GM12872 (cell line): ENCODE data around the gene DOCK8.

ENCODE experiments used
- TF ChIP-seq, protein P1 (sequence below): IDR thresholded peaks from 3 replicates; pipeline ENCODE4 v1.5.1; 2011; ENCODE audit warnings: low read depth, mild to moderate bottlenecking, low read length, moderate library complexity; ENCODE audit not compliant: insufficient read depth

Gene DOCK8

GRCh38 chr9:242461-243080, 27.9 kb downstream of the DOCK8 start:
- TF ChIP-seq, protein P1, sequence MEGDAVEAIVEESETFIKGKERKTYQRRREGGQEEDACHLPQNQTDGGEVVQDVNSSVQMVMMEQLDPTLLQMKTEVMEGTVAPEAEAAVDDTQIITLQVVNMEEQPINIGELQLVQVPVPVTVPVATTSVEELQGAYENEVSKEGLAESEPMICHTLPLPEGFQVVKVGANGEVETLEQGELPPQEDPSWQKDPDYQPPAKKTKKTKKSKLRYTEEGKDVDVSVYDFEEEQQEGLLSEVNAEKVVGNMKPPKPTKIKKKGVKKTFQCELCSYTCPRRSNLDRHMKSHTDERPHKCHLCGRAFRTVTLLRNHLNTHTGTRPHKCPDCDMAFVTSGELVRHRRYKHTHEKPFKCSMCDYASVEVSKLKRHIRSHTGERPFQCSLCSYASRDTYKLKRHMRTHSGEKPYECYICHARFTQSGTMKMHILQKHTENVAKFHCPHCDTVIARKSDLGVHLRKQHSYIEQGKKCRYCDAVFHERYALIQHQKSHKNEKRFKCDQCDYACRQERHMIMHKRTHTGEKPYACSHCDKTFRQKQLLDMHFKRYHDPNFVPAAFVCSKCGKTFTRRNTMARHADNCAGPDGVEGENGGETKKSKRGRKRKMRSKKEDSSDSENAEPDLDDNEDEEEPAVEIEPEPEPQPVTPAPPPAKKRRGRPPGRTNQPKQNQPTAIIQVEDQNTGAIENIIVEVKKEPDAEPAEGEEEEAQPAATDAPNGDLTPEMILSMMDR = no peak

GRCh38 chr9:248278-248961, 33.8 kb downstream of the DOCK8 start:
- TF ChIP-seq, protein P1 = no peak

- TF ChIP-seq, protein P1 = no peak
Observed at GRCh38 chr9:249025-249424, 34.4 kb downstream of the DOCK8 start.

- TF ChIP-seq, protein P1 = no peak
Observed at GRCh38 chr9:250039-250438, 35.4 kb downstream of the DOCK8 start.

DNA sequence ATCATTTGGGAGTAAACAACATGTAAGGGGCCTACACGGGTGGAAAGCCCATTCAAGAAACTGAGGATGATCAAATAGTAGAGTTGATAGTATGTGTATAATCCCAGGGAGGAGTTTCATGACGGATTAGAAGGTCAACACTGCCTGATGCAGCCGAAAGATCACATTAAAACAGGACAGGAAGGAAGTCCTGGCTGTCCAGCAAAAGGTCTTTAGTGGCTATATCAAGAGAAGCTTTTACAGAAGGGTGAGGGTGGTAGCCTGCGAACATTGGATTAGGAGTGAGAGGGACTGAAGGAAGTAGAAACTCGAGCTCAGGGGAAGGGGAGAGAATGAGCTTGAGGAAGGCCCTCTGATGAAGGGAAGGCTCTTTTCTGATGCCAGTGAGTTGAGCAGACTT, 36.0 kb downstream of the DOCK8 start:
- TF ChIP-seq, protein P1 = no peak

- TF ChIP-seq, protein P1 = no peak
Observed at GRCh38 chr9:251398-251797, 36.7 kb downstream of the DOCK8 start.

DNA sequence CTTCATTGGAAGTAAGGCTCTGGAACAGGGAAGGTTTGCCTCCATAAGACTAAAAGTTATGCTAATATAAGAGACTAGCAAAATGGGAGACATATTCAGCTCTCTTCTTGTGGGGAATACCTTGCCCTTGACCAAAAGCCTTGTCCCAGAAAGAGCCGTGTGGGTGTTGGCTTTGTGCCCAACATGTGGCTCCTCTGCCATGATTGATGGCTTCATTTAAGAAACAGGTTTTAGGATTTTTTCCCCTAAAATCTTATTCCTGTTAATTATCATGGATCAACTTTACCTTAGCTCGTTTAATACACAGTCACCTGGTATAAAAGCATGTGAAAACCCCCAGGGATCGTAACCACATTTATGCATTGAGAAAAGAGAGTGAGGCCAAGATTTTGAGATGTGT, 38.9 kb downstream of the DOCK8 start:
- TF ChIP-seq, protein P1 = no peak
